ENCODE data around the gene NTN1. TPM values are rescaled to one million over a fixed set of nuclear protein-coding genes. Genes with fewer than 3 reads are reported as not detected.

Gene NTN1
- total and polyA plus RNA-seq, 4 donors, result 18.7 to 137 (median 60.1) TPM

DNA sequence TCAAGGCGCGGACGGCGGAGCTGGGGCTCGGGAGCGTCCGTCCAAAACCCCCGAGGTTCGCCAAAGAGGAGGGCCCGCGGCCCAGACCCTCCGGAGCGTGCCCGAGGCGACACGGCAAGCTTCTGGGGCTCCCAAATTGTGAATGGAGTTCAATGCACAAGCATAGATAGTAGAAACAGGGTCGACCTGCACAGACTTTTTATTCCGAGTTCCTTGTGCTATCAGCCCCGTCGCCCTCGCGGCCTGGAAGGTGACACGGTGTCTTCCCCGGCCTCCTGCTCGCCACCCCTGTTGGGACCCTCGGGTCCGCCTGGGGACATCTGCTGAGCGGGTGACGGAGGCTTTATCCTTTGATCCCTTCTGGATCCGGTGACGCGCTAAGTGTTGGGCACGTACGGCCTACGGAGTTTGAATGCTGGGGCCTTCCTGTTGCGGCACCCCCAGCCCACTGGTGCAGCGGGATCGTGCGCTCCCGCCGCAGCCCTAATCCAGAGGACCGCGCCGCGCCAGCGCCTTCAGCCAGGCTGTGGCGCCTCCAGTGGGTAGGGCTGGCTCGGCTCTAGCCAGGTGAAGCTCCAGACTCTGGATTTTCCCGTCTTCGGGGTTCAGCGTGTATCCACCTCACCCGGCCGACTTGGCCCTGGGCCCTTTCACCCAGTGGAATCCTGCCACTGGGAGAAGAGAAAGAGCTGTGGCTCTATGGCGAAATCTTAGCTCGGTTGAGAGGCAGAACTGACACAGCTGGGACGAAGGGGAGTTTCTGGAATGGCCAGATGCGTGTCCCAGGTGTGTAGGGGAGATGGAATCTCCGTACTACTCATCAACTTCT lies 17.0 kb upstream of the NTN1 start:
- Histone ChIP-seq H3K9me3 (ENCODE audit: control insufficient read depth, insufficient read depth, low read length) (peaks cover 2% of the 10 kb centered on the region), H3K27ac (ENCODE audit: low read depth, low read length) (peak overlapping the region; percentile 73), H3K36me3 (ENCODE audit: control insufficient read depth, insufficient read depth, low read length) (no peaks in the 10 kb centered on the region), H3K4me3 (ENCODE audit: low read depth, low read length) (peak overlapping the region; percentile 31), H3K4me1 (ENCODE audit: control insufficient read depth, insufficient read depth, low read length) (peaks cover 35% of the 10 kb centered on the region), H3K27me3 (ENCODE audit: control insufficient read depth, insufficient read depth, low read length) (peaks cover 31% of the 10 kb centered on the region)
- WGBS (ENCODE audit: insufficient coverage), result 19% methylated on average over 54 of the region's 58 CpGs
- DNase-seq (ENCODE audit: low read depth in 4 of 6, low spot score in 6 of 6), result peak in 1 of 6 donors; percentile 16

GRCh38 chr17:9004961-9005285 lies 16.4 kb upstream of the NTN1 start:
- DNase-seq (ENCODE audit: low read depth in 4 of 6, low spot score in 6 of 6), result no peak
- Histone ChIP-seq H3K27me3 (ENCODE audit: control insufficient read depth, insufficient read depth, low read length) (peaks cover 31% of the 10 kb centered on the region), H3K36me3 (ENCODE audit: control insufficient read depth, insufficient read depth, low read length) (no peaks in the 10 kb centered on the region), H3K4me3 (ENCODE audit: low read depth, low read length) (no peak overlapping the region), H3K9me3 (ENCODE audit: control insufficient read depth, insufficient read depth, low read length) (peaks cover 2% of the 10 kb centered on the region), H3K4me1 (ENCODE audit: control insufficient read depth, insufficient read depth, low read length) (peaks cover 35% of the 10 kb centered on the region), H3K27ac (ENCODE audit: low read depth, low read length) (no peak overlapping the region)
- WGBS (ENCODE audit: insufficient coverage), result 67% methylated on average over 4 of the region's 6 CpGs

DNA sequence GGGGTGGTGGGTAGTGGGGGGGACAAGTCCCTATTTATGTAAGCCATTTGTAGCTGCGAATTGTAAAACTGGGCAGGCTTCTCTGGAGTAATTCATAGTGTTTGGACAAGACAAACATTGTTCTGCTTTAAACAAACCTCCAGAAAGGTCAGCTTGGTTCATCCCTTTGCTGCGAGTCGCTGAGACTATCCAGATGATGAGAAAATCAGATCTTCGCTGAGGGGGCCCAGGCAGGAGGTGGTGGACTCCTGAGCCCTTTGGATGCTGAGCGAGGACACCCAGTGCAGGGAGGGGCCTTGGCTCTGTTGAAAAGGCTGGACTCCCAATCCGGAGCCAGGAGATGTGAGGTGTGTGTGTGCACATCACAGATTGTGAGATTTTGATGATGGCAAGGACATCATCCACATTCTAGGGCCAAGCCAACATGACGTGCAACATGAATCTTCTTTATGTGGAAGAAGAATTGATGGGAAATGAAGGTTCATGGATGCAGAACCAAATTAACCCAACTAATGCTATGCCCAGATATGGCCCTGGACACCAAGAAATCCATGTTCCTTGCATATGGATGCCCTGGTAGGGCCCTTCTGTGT lies 15.0 kb upstream of the NTN1 start:
- Histone ChIP-seq H3K27ac (ENCODE audit: low read depth, low read length) (no peak overlapping the region), H3K4me3 (ENCODE audit: low read depth, low read length) (no peak overlapping the region), H3K36me3 (ENCODE audit: control insufficient read depth, insufficient read depth, low read length) (no peaks in the 10 kb centered on the region), H3K4me1 (ENCODE audit: control insufficient read depth, insufficient read depth, low read length) (peaks cover 35% of the 10 kb centered on the region), H3K27me3 (ENCODE audit: control insufficient read depth, insufficient read depth, low read length) (peaks cover 31% of the 10 kb centered on the region), H3K9me3 (ENCODE audit: control insufficient read depth, insufficient read depth, low read length) (no peaks in the 10 kb centered on the region)
- 55% methylated on average over 5 of the region's 7 CpGs for WGBS (ENCODE audit: insufficient coverage)
- DNase-seq (ENCODE audit: low read depth in 4 of 6, low spot score in 6 of 6), result no peak

DNA sequence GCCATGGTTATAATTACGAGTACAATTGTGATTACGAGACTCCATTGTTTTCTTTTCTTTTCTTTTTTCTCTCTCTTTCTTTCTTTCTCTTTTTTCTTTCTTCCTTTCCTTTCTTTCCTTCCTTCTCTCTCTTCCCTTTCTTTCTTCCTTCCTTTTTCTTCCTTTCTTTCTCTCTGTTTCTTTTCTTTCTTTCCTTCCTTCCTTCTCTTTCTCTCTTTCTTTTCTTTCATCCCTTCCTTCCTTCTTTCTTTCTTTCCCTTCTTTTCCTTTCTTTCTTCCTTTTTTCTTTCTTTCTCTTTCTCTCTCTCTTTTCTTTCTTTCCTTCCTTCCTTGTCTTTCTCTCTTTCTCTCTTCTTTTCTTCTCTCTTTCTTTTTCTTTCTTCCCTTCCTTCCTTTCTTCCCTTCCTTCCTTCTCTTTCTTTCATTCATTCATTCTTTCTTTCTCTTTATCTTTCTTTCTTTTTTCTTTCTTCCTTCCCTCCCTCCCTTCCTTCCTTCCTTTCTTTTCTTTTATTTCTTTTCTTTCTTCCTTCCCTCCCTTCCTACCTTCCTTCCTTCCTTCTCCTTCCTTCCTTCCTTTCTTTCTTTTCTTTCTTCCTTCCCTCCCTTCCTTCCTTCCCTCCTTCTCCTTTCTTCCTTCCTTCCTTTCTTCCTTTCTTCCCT lies 14.1 kb upstream of the NTN1 start:
- 93% methylated on average over 2 of the region's 2 CpGs for WGBS (ENCODE audit: insufficient coverage)
- Histone ChIP-seq H3K36me3 (ENCODE audit: control insufficient read depth, insufficient read depth, low read length) (no peaks in the 10 kb centered on the region), H3K27ac (ENCODE audit: low read depth, low read length) (no peak overlapping the region), H3K9me3 (ENCODE audit: control insufficient read depth, insufficient read depth, low read length) (no peaks in the 10 kb centered on the region), H3K27me3 (ENCODE audit: control insufficient read depth, insufficient read depth, low read length) (peaks cover 30% of the 10 kb centered on the region), H3K4me3 (ENCODE audit: low read depth, low read length) (no peak overlapping the region), H3K4me1 (ENCODE audit: control insufficient read depth, insufficient read depth, low read length) (peaks cover 34% of the 10 kb centered on the region)
- no peak for DNase-seq (ENCODE audit: low read depth in 4 of 6, low spot score in 6 of 6)

DNA sequence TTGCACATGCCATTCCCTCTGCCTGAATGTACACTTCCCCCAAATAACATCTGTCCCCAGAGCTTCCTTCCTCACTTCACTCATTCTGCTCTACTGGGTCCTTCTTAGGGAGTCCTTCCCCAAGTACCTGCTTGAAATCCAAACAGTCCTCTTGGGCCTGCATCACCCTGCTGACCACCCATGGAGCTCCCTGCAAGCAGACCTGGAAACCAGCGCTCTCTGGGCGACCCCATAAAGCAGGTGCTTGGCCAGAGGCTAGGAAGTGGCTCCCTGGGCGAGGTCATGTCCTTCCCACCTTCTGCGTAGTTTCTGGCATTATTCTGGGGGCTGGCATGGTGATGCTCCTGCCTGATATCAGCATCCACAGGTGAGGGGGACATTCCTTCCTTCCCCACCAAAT lies 12.2 kb upstream of the NTN1 start:
- H3K27ac ChIP-seq (ENCODE audit: low read depth, low read length), result no peak overlapping the region
- peaks cover 21% of the 10 kb centered on the region for H3K4me1 ChIP-seq (ENCODE audit: control insufficient read depth, insufficient read depth, low read length)
- DNase-seq (ENCODE audit: low read depth in 4 of 6, low spot score in 6 of 6), result no peak
- H3K9me3 ChIP-seq (ENCODE audit: control insufficient read depth, insufficient read depth, low read length), result no peaks in the 10 kb centered on the region
- H3K4me3 ChIP-seq (ENCODE audit: low read depth, low read length), result no peak overlapping the region
- 92% methylated on average over 3 of the region's 4 CpGs for WGBS (ENCODE audit: insufficient coverage)
- no peaks in the 10 kb centered on the region for H3K36me3 ChIP-seq (ENCODE audit: control insufficient read depth, insufficient read depth, low read length)
- H3K27me3 ChIP-seq (ENCODE audit: control insufficient read depth, insufficient read depth, low read length), result peaks cover 18% of the 10 kb centered on the region

DNA sequence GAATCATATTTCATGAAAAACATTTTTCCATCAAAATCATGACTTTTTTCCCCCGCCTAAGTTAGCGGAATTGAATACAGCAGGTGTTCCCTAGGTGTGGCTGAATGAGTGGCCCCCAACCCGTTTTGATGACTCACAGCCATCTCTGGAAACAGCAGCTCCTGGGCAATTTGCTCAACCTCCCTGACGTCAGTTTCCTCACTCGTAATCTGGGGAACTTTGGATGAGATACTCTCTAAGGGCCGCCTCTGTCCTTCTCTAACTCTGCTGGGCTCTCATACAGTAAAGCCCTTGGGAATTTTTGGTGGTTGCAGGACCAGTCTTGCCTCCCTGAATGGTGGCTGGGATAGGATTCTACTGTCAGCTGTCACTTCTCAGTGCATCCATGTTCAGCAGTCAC lies 11.6 kb upstream of the NTN1 start:
- Histone ChIP-seq H3K36me3 (ENCODE audit: control insufficient read depth, insufficient read depth, low read length) (no peaks in the 10 kb centered on the region), H3K27ac (ENCODE audit: low read depth, low read length) (no peak overlapping the region), H3K4me1 (ENCODE audit: control insufficient read depth, insufficient read depth, low read length) (peaks cover 15% of the 10 kb centered on the region), H3K9me3 (ENCODE audit: control insufficient read depth, insufficient read depth, low read length) (no peaks in the 10 kb centered on the region), H3K27me3 (ENCODE audit: control insufficient read depth, insufficient read depth, low read length) (peaks cover 12% of the 10 kb centered on the region), H3K4me3 (ENCODE audit: low read depth, low read length) (no peak overlapping the region)
- no peak for DNase-seq (ENCODE audit: low read depth in 4 of 6, low spot score in 6 of 6)
- WGBS (ENCODE audit: insufficient coverage), result 47% methylated on average over 2 of the region's 6 CpGs

- H3K4me3 ChIP-seq (ENCODE audit: low read depth, low read length), result no peak overlapping the region
- no peaks in the 10 kb centered on the region for H3K9me3 ChIP-seq (ENCODE audit: control insufficient read depth, insufficient read depth, low read length)
- H3K27ac ChIP-seq (ENCODE audit: low read depth, low read length), result no peak overlapping the region
- 95% methylated on average over 6 of the region's 7 CpGs for WGBS (ENCODE audit: insufficient coverage)
- H3K27me3 ChIP-seq (ENCODE audit: control insufficient read depth, insufficient read depth, low read length), result no peaks in the 10 kb centered on the region
- H3K4me1 ChIP-seq (ENCODE audit: control insufficient read depth, insufficient read depth, low read length), result peaks cover 3% of the 10 kb centered on the region
- no peak for DNase-seq (ENCODE audit: low read depth in 4 of 6, low spot score in 6 of 6)
- no peaks in the 10 kb centered on the region for H3K36me3 ChIP-seq (ENCODE audit: control insufficient read depth, insufficient read depth, low read length)
These were observed 10.3 kb upstream of the NTN1 start for GRCh38 chr17:9011001-9011400.

DNA sequence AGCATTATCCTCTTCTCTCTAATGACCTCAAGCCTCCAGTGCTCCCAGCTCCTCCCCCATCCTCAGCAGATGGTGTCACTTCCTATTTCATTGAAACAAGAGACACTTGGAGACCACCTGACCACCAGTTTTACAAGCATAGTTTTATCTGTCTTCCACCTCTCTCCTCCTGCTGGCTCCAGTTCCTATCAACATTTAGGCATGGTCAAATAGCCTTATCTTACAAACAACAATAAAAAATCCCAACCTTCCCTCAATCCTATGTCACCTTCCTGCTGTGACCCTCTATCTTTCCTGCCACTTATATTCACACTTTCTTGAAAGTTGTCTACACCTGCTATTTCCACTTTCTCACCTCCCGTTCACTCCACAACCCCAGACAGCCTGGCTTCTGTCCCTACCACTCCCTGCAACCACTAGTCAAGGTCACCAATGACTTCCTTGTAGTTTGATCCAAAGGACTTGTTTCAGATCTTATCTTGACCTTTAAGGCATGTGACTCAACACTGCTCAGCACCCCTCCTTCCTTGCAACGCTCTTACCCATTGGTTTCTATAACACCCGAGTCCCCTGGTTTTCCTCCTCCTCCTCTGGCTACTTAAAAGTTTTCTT lies 4.3 kb upstream of the NTN1 start:
- H3K9me3 ChIP-seq (ENCODE audit: control insufficient read depth, insufficient read depth, low read length), result no peaks in the 10 kb centered on the region

GRCh38 chr17:9018726-9019125 lies 2.6 kb upstream of the NTN1 start:
- no peaks in the 10 kb centered on the region for H3K9me3 ChIP-seq (ENCODE audit: control insufficient read depth, insufficient read depth, low read length)
- H3K4me3 ChIP-seq (ENCODE audit: low read depth, low read length), result no peak overlapping the region
- H3K27ac ChIP-seq (ENCODE audit: low read depth, low read length), result no peak overlapping the region
- no peaks in the 10 kb centered on the region for H3K36me3 ChIP-seq (ENCODE audit: control insufficient read depth, insufficient read depth, low read length)
- DNase-seq (ENCODE audit: low read depth in 4 of 6, low spot score in 6 of 6), result no peak
- WGBS (ENCODE audit: insufficient coverage), result no CpG with 5 or more reads among the region's 4 CpGs
- H3K4me1 ChIP-seq (ENCODE audit: control insufficient read depth, insufficient read depth, low read length), result peaks cover 22% of the 10 kb centered on the region
- H3K27me3 ChIP-seq (ENCODE audit: control insufficient read depth, insufficient read depth, low read length), result peaks cover 21% of the 10 kb centered on the region

More for the DNA sequence above, 4.3 kb upstream of the NTN1 start:
- Histone ChIP-seq H3K27me3 (ENCODE audit: control insufficient read depth, insufficient read depth, low read length) (peaks cover 9% of the 10 kb centered on the region), H3K4me1 (ENCODE audit: control insufficient read depth, insufficient read depth, low read length) (peaks cover 12% of the 10 kb centered on the region), H3K36me3 (ENCODE audit: control insufficient read depth, insufficient read depth, low read length) (no peaks in the 10 kb centered on the region), H3K27ac (ENCODE audit: low read depth, low read length) (no peak overlapping the region), H3K4me3 (ENCODE audit: low read depth, low read length) (no peak overlapping the region)
- WGBS (ENCODE audit: insufficient coverage), result 84% methylated on average over 3 of the region's 3 CpGs
- DNase-seq (ENCODE audit: low read depth in 4 of 6, low spot score in 6 of 6), result no peak
